Heart left ventricle (tissue), 16 donors: Measurements from ENCODE around the gene BCL2A1. TPM values are rescaled to one million over a fixed set of nuclear protein-coding genes. Genes with fewer than 3 reads are reported as not detected.

ENCODE experiments used
- ATAC-seq, 4 donors: fragments of 200-7000 bp; cut with Tn5 transposase; one replicate each; pipeline ENCODE4 v1.9.1; 2020 to 2022; ENCODE audit warnings: moderate library complexity in 4 of 4, mild to moderate bottlenecking in 3 of 4, moderate number of reproducible peaks in 1 of 4
- DNase-seq, 5 donors: peaks; one replicate each; pipeline ENCODE4 v3.0.0-alpha.2; 2020
- H3K27ac ChIP-seq, 12 donors: fragments of 200-600 bp; sonication (generic) in 4 of 12; one replicate each; pipeline versions ENCODE4 v1.5.0 to v1.8.0; 2016 to 2022; ENCODE audit warnings: mild to moderate bottlenecking in 2 of 12
- H3K27me3 ChIP-seq, 9 donors: fragments of 200-600 bp; sonication (generic) in 2 of 9; one replicate each; pipeline versions ENCODE4 v1.5.1 to v1.8.0; 2016 to 2022; ENCODE audit warnings: mild to moderate bottlenecking in 3 of 9
- H3K36me3 ChIP-seq, 9 donors: fragments of 200-600 bp; sonication (generic) in 2 of 9; one replicate each; pipeline versions ENCODE4 v1.5.0 to v1.8.0; 2018 to 2022; ENCODE audit warnings: mild to moderate bottlenecking in 2 of 9
- H3K4me1 ChIP-seq, 12 donors: fragments of 200-600 bp; sonication (generic) in 4 of 12; one replicate each; pipeline versions ENCODE4 v1.5.0 to v1.8.0; 2016 to 2022; ENCODE audit warnings: mild to moderate bottlenecking in 3 of 12
- H3K4me3 ChIP-seq, 12 donors: fragments of 200-600 bp; sonication (generic) in 4 of 12; one replicate each; pipeline versions ENCODE4 v1.5.0 to v1.8.0; 2017 to 2022; ENCODE audit warnings: mild to moderate bottlenecking in 9 of 12, moderate library complexity in 4 of 12
- H3K9me3 ChIP-seq, 12 donors: fragments of 200-600 bp; sonication (generic) in 4 of 12; one replicate each; pipeline versions ENCODE4 v1.5.0 to v1.8.0; 2016 to 2022; ENCODE audit warnings: mild to moderate bottlenecking in 1 of 12
- CTCF ChIP-seq, 12 donors: fragments of 200-600 bp; sonication (generic) in 4 of 12; IDR thresholded peaks; one replicate each; pipeline versions ENCODE4 v1.5.0 to v1.8.0; 2018 to 2022; ENCODE audit warnings: antibody characterized with exemption in 12 of 12, mild to moderate bottlenecking in 5 of 12
- POLR2A ChIP-seq, 2 donors: fragments of 450-650 bp; IDR thresholded peaks; one replicate each; pipeline ENCODE4 v1.6.1; 2017; ENCODE audit warnings: antibody characterized with exemption in 2 of 2, mild to moderate bottlenecking in 2 of 2, moderate library complexity in 2 of 2
- WGBS, 4 donors: extraction: QIAGEN DNeasy Blood & Tissue Kit in 2 of 4; methylation state at CpG; one replicate each; pipeline versions ENCODE4 v1.1.5 to v1.1.7; 2013 to 2018; 5-methylcytosine and 5-hydroxymethylcytosine counted together
- intact Hi-C, 10 donors: fragments of 100-400 bp; cut with DNase I; formaldehyde crosslinking; loops; one replicate each; pipeline versions ENCODE4 v1.11.1 to v1.14.2; 2022
- polyA plus RNA-seq, 2 donors: library from polyadenylated mRNA; stranded (reverse); fragments of 200-250 nt; gene quantifications; one replicate each; pipeline ENCODE4 v1.2.3, GENCODE V29; 2013
- total RNA-seq, 9 donors: library from RNA; depleted of rRNA in 2 of 9; stranded (reverse); fragments of >200 nt in 2 of 9; fragmentation: NEBNext Ultra II Directional in 3 of 9; extraction: Animal tissue kit (Norgen Biotek cat#: 25700) in 3 of 9; gene quantifications; one replicate each; pipeline versions ENCODE4 v1.1.0 to v1.2.4, GENCODE V29; 2016 to 2023
- donor health status: ischemic (EF 13 %, LVEDD 7.1; RV severe dilation, severe dysfunction).
- donor health status: healthy with polysubstance abuse.
- donor health status: DM: no; HTN: yes; CAD: no.
- donor health status: DM: no; HTN: no; CAD: no.
- donor health status: ischemic (EF 25% LVEDD 6.9; RV normal size, moderate dysfunction).
- donor health status: ischemic (EF 25% LVEDD 5.7; RV mildly dilated, moderate dysfunction).
- donor health status: healthy.
- donor health status: DM: yes; HTN: yes; CAD: no.
- donor health status: ischemic (EF 35%, LVEDD 5.7; RV mildly dilated, moderate dysfunction).
- donor health status: nonischemic (EF 11% LVEDD 7.7; RV severe dilation, severe dysfunction).
- donor health status: DM: yes; HTN: yes; CAD: no.
- donor health status: PGD.
- donor health status: ischemic (EF 29% LVEDD 5.4; RV normal size, mild dysfunction).
- donor health status: nonischemic (EF 23%, LVEDD 6.1; RV moderate dilation, normal function).

Gene BCL2A1
- total and polyA plus RNA-seq, 11 donors = 0.23 to 28.6 (median 0.99) TPM; not detected in 1

DNA sequence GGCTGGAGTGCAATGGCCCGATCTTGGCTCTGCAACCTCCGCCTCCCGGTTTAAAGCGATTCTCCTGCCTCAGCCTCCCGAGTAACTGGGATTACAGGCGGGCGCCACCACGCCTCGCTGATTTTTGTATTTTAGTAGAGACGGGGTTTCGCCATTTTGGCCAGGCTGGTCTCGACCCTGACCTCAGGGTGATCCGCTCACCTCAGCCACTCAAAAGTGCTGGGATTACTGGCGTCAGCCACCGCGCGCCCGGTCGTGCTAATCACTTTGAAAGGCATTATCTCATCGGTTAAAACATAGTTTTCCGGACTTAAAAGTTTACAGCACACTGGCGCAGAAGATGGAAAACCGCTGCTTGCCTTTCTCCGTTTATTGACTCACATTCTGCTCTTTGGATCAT lies 46.6 kb downstream of the BCL2A1 start:
- Histone ChIP-seq H3K9me3 (peaks cover 0 to 28% (median 21%) of the 10 kb centered on the region in 12 donors), H3K4me1 (peaks cover 0 to 20% (median 5%) of the 10 kb centered on the region in 12 donors), H3K36me3 (peaks cover 0 to 17% (median 0%) of the 10 kb centered on the region in 9 donors), H3K27me3 (no peaks in the 10 kb centered on the region), H3K4me3 (peak overlapping the region; percentile 56 to 98 (median 85)), H3K27ac (peak overlapping the region in 11 of 12 donors; percentile 87 to 98 (median 94))
- TF ChIP-seq POLR2A (IDR thresholded peaks at IDR 0.05) (no peak), CTCF (IDR thresholded peaks at IDR 0.05) (no peak)
- ATAC-seq (no peak), DNase-seq (no peak)
- intact Hi-C loops = loop anchor here in 3 of 10 donors (5.0 to 10.0 kb wide), 3 partner anchors 133 to 230 kb away; partner anchors contain the start of genes FAH (in 2 of the 3) and ZFAND6 (in 1 of the 3)
- WGBS, 4 donors = 93 to 96% (median 94%) methylated on average over 24 of the region's 24 CpGs

GRCh38 chr15:79923515-79924169 lies 47.4 kb downstream of the BCL2A1 start:
- TF ChIP-seq CTCF (IDR thresholded peaks at IDR 0.05) = no peak
- peak; percentile 35 to 68 for TF ChIP-seq POLR2A (IDR thresholded peaks at IDR 0.05)
- ATAC-seq (peak; percentile 99), DNase-seq (peak; percentile 93 to 97 (median 96))
- 0 to 1% (median 1%) methylated on average over 24 to 68 of the region's 68 CpGs for WGBS, 4 donors
- H3K27me3 ChIP-seq = no peaks in the 10 kb centered on the region
- peaks cover 0 to 20% (median 5%) of the 10 kb centered on the region in 12 donors for H3K4me1 ChIP-seq
- intact Hi-C loops = loop anchor here in 4 of 10 donors (1.0 to 10.0 kb wide), 5 partner anchors 26 to 231 kb away; partner anchors contain the start of genes MTHFS (in 3 of the 4), FAH (in 2 of the 4) and ZFAND6 (in 1 of the 4)
- peaks cover 0 to 23% (median 0%) of the 10 kb centered on the region in 9 donors for H3K36me3 ChIP-seq
- H3K27ac ChIP-seq = peak overlapping the region; percentile 81 to 98 (median 94)
- peaks cover 0 to 35% (median 29%) of the 10 kb centered on the region in 12 donors for H3K9me3 ChIP-seq
- peak overlapping the region; percentile 56 to 98 (median 85) for H3K4me3 ChIP-seq

DNA sequence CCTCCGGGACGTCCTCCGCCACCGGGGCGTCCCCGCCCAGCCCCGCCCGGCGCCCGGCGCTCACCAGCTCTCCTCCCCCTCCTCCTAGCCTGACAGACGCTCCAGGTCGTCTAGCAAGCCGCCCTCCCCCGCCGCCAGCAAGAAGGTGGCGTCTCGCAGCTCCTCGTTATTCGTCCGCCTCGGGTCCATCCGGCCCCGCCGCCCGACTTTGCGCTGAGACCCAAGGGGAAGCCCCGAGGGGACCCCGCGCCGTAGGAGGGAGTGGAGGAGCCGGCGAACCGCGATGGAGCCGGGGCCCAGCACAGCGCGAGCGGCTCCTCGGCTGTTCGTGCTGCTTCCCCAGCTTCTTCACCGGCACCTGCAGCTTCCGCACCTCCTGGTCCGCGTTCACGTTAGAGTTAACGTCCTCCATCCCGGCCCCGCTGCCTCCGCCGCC lies 47.9 kb downstream of the BCL2A1 start:
- ATAC-seq (peak; percentile 38 to 82 (median 78)), DNase-seq (peak; percentile 62 to 83 (median 69))
- Histone ChIP-seq H3K36me3 (peaks cover 0 to 23% (median 0%) of the 10 kb centered on the region in 9 donors), H3K27ac (peak overlapping the region; percentile 81 to 98 (median 94)), H3K4me3 (peak overlapping the region; percentile 56 to 98 (median 85)), H3K4me1 (peaks cover 0 to 20% (median 5%) of the 10 kb centered on the region in 12 donors), H3K27me3 (no peaks in the 10 kb centered on the region), H3K9me3 (peaks cover 0 to 41% (median 34%) of the 10 kb centered on the region in 12 donors)
- intact Hi-C loops = loop anchor here in 4 of 10 donors (1.0 to 10.0 kb wide), 5 partner anchors 26 to 232 kb away; partner anchors contain the start of genes MTHFS (in 3 of the 4), FAH (in 2 of the 4) and ZFAND6 (in 1 of the 4)
- WGBS, 4 donors = 1% methylated on average over 23 to 51 of the region's 51 CpGs
- TF ChIP-seq CTCF (IDR thresholded peaks at IDR 0.05) (no peak), POLR2A (IDR thresholded peaks at IDR 0.05) (no peak)
